Erythroblast (primary cell): ENCODE results near the gene ZNF484.
"Not testable (repeated sequence)": the region's sequence is repeated elsewhere in the genome, so short reads cannot be mapped to it uniquely, and the experiment has no call there.

Experiments used
- DNase-seq, 2 experiments: peaks; one replicate each; lab custom pipeline; 2025; lab: John Stamatoyannopoulos, UW
- GATA1 ChIP-seq: IDR thresholded peaks from 2 replicates; pipeline ENCODE4 v1.6.1; 2011; ENCODE audit warnings: low read depth, mild to moderate bottlenecking, control low read depth, low read length, moderate library complexity
- POLR2A ChIP-seq: IDR thresholded peaks from 2 replicates; pipeline ENCODE4 v1.6.1; 2011; ENCODE audit warnings: mild to moderate bottlenecking, low read length

Gene ZNF484

GRCh38 chr9:92877531-92878430 lies at the start of gene ZNF484:
Gene ZNF484, minus strand, starts transcription at chr9:92878038. Its CDS starts 3,009 bp downstream, at chr9:92875029.
- TF ChIP-seq POLR2A: peak; percentile 81
- no peak for TF ChIP-seq GATA1
- DNase-seq: peak; percentile 99

GRCh38 chr9:92920437-92920836 lies 42.6 kb upstream of the ZNF484 start:
- DNase-seq: no peak
- TF ChIP-seq GATA1: no peak
- no peak for TF ChIP-seq POLR2A

GRCh38 chr9:92917176-92917800 lies 39.5 kb upstream of the ZNF484 start:
- TF ChIP-seq GATA1 (no peak), POLR2A (no peak)
- no peak for DNase-seq

GRCh38 chr9:92911511-92912475 lies 34.0 kb upstream of the ZNF484 start:
- TF ChIP-seq POLR2A (no peak), GATA1 (no peak)
- no peak for DNase-seq

GRCh38 chr9:92905137-92905536 lies 27.3 kb upstream of the ZNF484 start:
- DNase-seq: not testable (repeated sequence)

- DNase-seq: no peak
These were observed 19.5 kb upstream of the ZNF484 start for GRCh38 chr9:92897323-92897722.

GRCh38 chr9:92895812-92896436 lies 18.1 kb upstream of the ZNF484 start:
- TF ChIP-seq GATA1 (no peak), POLR2A (no peak)
- DNase-seq: no peak

More at GRCh38 chr9:92897323-92897722, 19.5 kb upstream of the ZNF484 start:
- TF ChIP-seq POLR2A: no peak
- TF ChIP-seq GATA1: no peak

- no peak for TF ChIP-seq POLR2A
- no peak for TF ChIP-seq GATA1
- DNase-seq: no peak
These were observed 17.0 kb upstream of the ZNF484 start for GRCh38 chr9:92894711-92895362.

GRCh38 chr9:92893916-92894610 lies 16.2 kb upstream of the ZNF484 start:
- DNase-seq: not testable (repeated sequence)

- not testable (repeated sequence) for DNase-seq
These were observed 14.4 kb upstream of the ZNF484 start for GRCh38 chr9:92892276-92892675.

- TF ChIP-seq GATA1: no peak
- TF ChIP-seq POLR2A: no peak
These were observed 12.9 kb upstream of the ZNF484 start for GRCh38 chr9:92890761-92891160.

GRCh38 chr9:92887880-92888338 lies 10.1 kb upstream of the ZNF484 start:
- no peak for DNase-seq
- no peak for TF ChIP-seq POLR2A

More at GRCh38 chr9:92890761-92891160, 12.9 kb upstream of the ZNF484 start:
- DNase-seq: no peak

GRCh38 chr9:92886846-92887610 lies 9.2 kb upstream of the ZNF484 start:
- peak; percentile 6 to 17 for DNase-seq

- not testable (repeated sequence) for DNase-seq
These were observed 6.0 kb upstream of the ZNF484 start for GRCh38 chr9:92883666-92884405.
